ENCODE measurements around the gene PLCD1. TPM values are rescaled to one million over a fixed set of nuclear protein-coding genes. Genes with fewer than 3 reads are reported as not detected.
A peak's percentile ranks its signal among the peaks of the same experiment; 100 is the strongest.

PLCD1 gene
- total and polyA plus RNA-seq, 2 of the 13 experiments (the other 11 are each of a cell fraction or from before 2014, with no cell fraction given) = 10.1 to 12.4 TPM

- TF ChIP-seq ARID4A (CRISPR knock-in tag; IDR thresholded peaks at IDR 0.05; ENCODE audit: borderline replicate concordance) = no peak
- no peak for TF ChIP-seq TOE1 (CRISPR knock-in tag; IDR thresholded peaks at IDR 0.05)
- no peak for TF ChIP-seq SIN3A (IDR thresholded peaks at IDR 0.05; ENCODE audit: borderline replicate concordance, low read depth, low read length)
- TF ChIP-seq TEAD3 (CRISPR knock-in tag; optimal IDR thresholded peaks at IDR 0.05; ENCODE audit: borderline replicate concordance) = peak; percentile 38
- no peak for TF ChIP-seq PREB (CRISPR knock-in tag; IDR thresholded peaks at IDR 0.05)
- 0 out of 2 replicates have a peak, but pooled peaks have one; percentile 25 for TF ChIP-seq FOSL2 (CRISPR knock-in tag; IDR thresholded peaks at IDR 0.05)
- TF ChIP-seq SNAI1 (CRISPR knock-in tag; IDR thresholded peaks at IDR 0.05; ENCODE audit: borderline replicate concordance) = no peak
- TF ChIP-seq HHEX (CRISPR knock-in tag; IDR thresholded peaks at IDR 0.05) = no peak
- no peak for TF ChIP-seq CERS6 (CRISPR knock-in tag; IDR thresholded peaks at IDR 0.05)
- no peak for TF ChIP-seq REPIN1 (CRISPR knock-in tag; IDR thresholded peaks at IDR 0.05; ENCODE audit: borderline replicate concordance, low read depth)
- no peak for TF ChIP-seq NONO (IDR thresholded peaks at IDR 0.05)
- peak; percentile 37; the same call in 1 of the 2 replicates for TF ChIP-seq NONO (CRISPR knock-in tag; conservative IDR thresholded peaks at IDR 0.05)
- no peak for TF ChIP-seq ZNF337 (CRISPR knock-in tag; IDR thresholded peaks at IDR 0.05; ENCODE audit: borderline replicate concordance, low read depth)
- 0 out of 2 replicates have a peak, but pooled peaks have one; percentile 13 for TF ChIP-seq TBX3 (IDR thresholded peaks at IDR 0.05; ENCODE audit: borderline replicate concordance)
- TF ChIP-seq HNRNPLL (IDR thresholded peaks at IDR 0.05; ENCODE audit: low read depth, low read length, poor library complexity, severe bottlenecking) = no peak
- TF ChIP-seq TBL1XR1 (IDR thresholded peaks at IDR 0.05; ENCODE audit: borderline replicate concordance, low read length, partially characterized antibody) = no peak
- TF ChIP-seq REST (IDR thresholded peaks at IDR 0.05; ENCODE audit: borderline replicate concordance in 1 of 2, low read depth in 1 of 2, low read length in 2 of 2) = no peak
- peak in 1 of 2 experiments; percentile 15; a peak in 1 of 4 replicates for TF ChIP-seq EP300 (IDR thresholded peaks at IDR 0.05; ENCODE audit: low read depth in 2 of 2, low read length in 2 of 2)
- TF ChIP-seq EP300 (CRISPR knock-in tag; IDR thresholded peaks at IDR 0.05; ENCODE audit: borderline replicate concordance) = no peak; the same call in 1 of the 2 replicates
These were observed 37.0 kb downstream of the PLCD1 start (continued) for GRCh38 chr3:37992271-37993066.

Measured in HepG2 (cell line).